Testis (tissue), 3 donors: ENCODE data around the gene EEF1A2. TPM values are rescaled to one million over a fixed set of nuclear protein-coding genes. Genes with fewer than 3 reads are reported as not detected.

Experiments
- DNase-seq: peaks from one replicate; pipeline ENCODE4 v3.0.0-alpha.2; 2019
- H3K27ac ChIP-seq, 2 donors: fragments of 200-600 bp; sonication (generic); one replicate each; pipeline ENCODE4 v1.5.1; 2019
- H3K27me3 ChIP-seq: fragments of 200-600 bp; sonication (generic); one replicate; pipeline ENCODE4 v1.5.1; 2019
- H3K36me3 ChIP-seq: fragments of 200-600 bp; sonication (generic); one replicate; pipeline ENCODE4 v1.5.1; 2017; ENCODE audit warnings: low read depth; ENCODE audit errors: missing control alignments
- H3K4me1 ChIP-seq: fragments of 200-600 bp; sonication (generic); one replicate; pipeline ENCODE4 v1.5.1; 2019
- H3K4me3 ChIP-seq, 2 donors: fragments of 200-600 bp; sonication (generic); one replicate each; pipeline ENCODE4 v1.5.1; 2017 to 2019
- H3K9me3 ChIP-seq: fragments of 200-600 bp; sonication (generic); one replicate; pipeline ENCODE4 v1.5.1; 2017
- CTCF ChIP-seq, 3 experiments: fragments of 450-650 bp in 2 of 3; fragments of 200-600 bp in 1 of 3; sonication (generic) in 1 of 3; IDR thresholded peaks; one replicate each; pipeline ENCODE4 v1.5.1; 2016 to 2019; ENCODE audit warnings: antibody characterized with exemption in 3 of 3, mild to moderate bottlenecking in 2 of 3, moderate library complexity in 1 of 3
- POLR2A ChIP-seq: fragments of 450-650 bp; IDR thresholded peaks from one replicate; pipeline ENCODE4 v1.6.1; 2017; ENCODE audit warnings: antibody characterized with exemption, mild to moderate bottlenecking, moderate library complexity
- WGBS, 2 donors: methylation state at CpG; one replicate each; pipeline ENCODE4 v1.1.5; 2018; 5-methylcytosine and 5-hydroxymethylcytosine counted together
- intact Hi-C: fragments of 100-400 bp; cut with DNase I; formaldehyde crosslinking; loops from one replicate; pipeline ENCODE4 v1.15.1; 2023; ENCODE audit warnings: low total_unique reads
- polyA plus RNA-seq: library from polyadenylated mRNA; stranded (reverse); fragments of 350-450 nt; fragmentation: Illumina TruSeq; extraction: RNeasy Lipid Tissue Mini Kit (QIAGEN cat#74804); gene quantifications from one replicate; pipeline ENCODE4 v1.2.3, GENCODE V29; 2014; ENCODE audit warnings: low read depth, low replicate concordance; ENCODE audit not compliant: insufficient read depth
- total RNA-seq, 2 donors: library from RNA; depleted of rRNA; stranded (reverse); fragments of >200 nt; gene quantifications; one replicate each; pipeline ENCODE4 v1.2.3, GENCODE V29; 2016

Gene EEF1A2
- total and polyA plus RNA-seq, 3 donors from 2014 or later = 9.8 to 19.1 (median 15.9) TPM

GRCh38 chr20:63534427-63534830, 35.5 kb upstream of the EEF1A2 start:
- no peak overlapping the region for H3K4me3 ChIP-seq
- no peaks in the 10 kb centered on the region for H3K36me3 ChIP-seq
- H3K9me3 ChIP-seq = no peaks in the 10 kb centered on the region
- DNase-seq = no peak
- no peak for TF ChIP-seq CTCF (IDR thresholded peaks at IDR 0.05)
- no peak for TF ChIP-seq POLR2A
- H3K27ac ChIP-seq = no peak overlapping the region
- 46 to 59% methylated on average over 8 to 12 of the region's 12 CpGs for WGBS, 2 donors
- no peaks in the 10 kb centered on the region for H3K27me3 ChIP-seq
- H3K4me1 ChIP-seq = peaks cover 10% of the 10 kb centered on the region
- intact Hi-C loops = no loop called here

GRCh38 chr20:63533871-63534393, 35.0 kb upstream of the EEF1A2 start:
- TF ChIP-seq CTCF (IDR thresholded peaks at IDR 0.05) (no peak), POLR2A (no peak)
- Histone ChIP-seq H3K4me3 (no peak overlapping the region), H3K9me3 (no peaks in the 10 kb centered on the region), H3K36me3 (no peaks in the 10 kb centered on the region), H3K27ac (no peak overlapping the region), H3K27me3 (no peaks in the 10 kb centered on the region), H3K4me1 (peaks cover 10% of the 10 kb centered on the region)
- intact Hi-C loops = no loop called here
- DNase-seq = no peak
- 68 to 70% methylated on average over 4 to 26 of the region's 28 CpGs for WGBS, 2 donors

GRCh38 chr20:63533388-63533787, 34.5 kb upstream of the EEF1A2 start:
- Histone ChIP-seq H3K4me3 (no peak overlapping the region), H3K27me3 (no peaks in the 10 kb centered on the region), H3K4me1 (peaks cover 9% of the 10 kb centered on the region), H3K36me3 (no peaks in the 10 kb centered on the region), H3K27ac (no peak overlapping the region), H3K9me3 (no peaks in the 10 kb centered on the region)
- WGBS, 2 donors = 73 to 80% methylated on average over 11 to 14 of the region's 14 CpGs
- intact Hi-C loops = no loop called here
- no peak for DNase-seq
- TF ChIP-seq POLR2A = no peak
- no peak for TF ChIP-seq CTCF (IDR thresholded peaks at IDR 0.05)

GRCh38 chr20:63532449-63532971, 33.6 kb upstream of the EEF1A2 start:
- H3K9me3 ChIP-seq = no peaks in the 10 kb centered on the region
- no peaks in the 10 kb centered on the region for H3K27me3 ChIP-seq
- no peak overlapping the region for H3K27ac ChIP-seq
- TF ChIP-seq POLR2A = no peak
- TF ChIP-seq CTCF (IDR thresholded peaks at IDR 0.05) = no peak
- H3K4me3 ChIP-seq = no peak overlapping the region
- no peak for DNase-seq
- H3K36me3 ChIP-seq = no peaks in the 10 kb centered on the region
- WGBS, 2 donors = 76 to 80% methylated on average over 20 to 24 of the region's 24 CpGs
- peaks cover 4% of the 10 kb centered on the region for H3K4me1 ChIP-seq
- intact Hi-C loops = no loop called here
